Progenitor cell of endocrine pancreas (in vitro differentiated cells): Measurements from ENCODE around the gene RAPGEF4. TPM values are rescaled to one million over a fixed set of nuclear protein-coding genes. Genes with fewer than 3 reads are reported as not detected.

Experiments
- DNase-seq: peaks from one replicate; pipeline ENCODE4 v3.0.0; 2021; ENCODE audit warnings: low spot score; ENCODE audit not compliant: unreplicated experiment
- H3K27ac Mint-ChIP-seq: 2 replicates; pipeline ENCODE4 v1.8.0; 2021; ENCODE audit warnings: mild to moderate bottlenecking, moderate library complexity, mixed read lengths
- H3K27me3 Mint-ChIP-seq: 2 replicates; pipeline ENCODE4 v1.8.0; 2021; ENCODE audit warnings: mixed read lengths
- H3K36me3 Mint-ChIP-seq: 2 replicates; pipeline ENCODE4 v1.8.0; 2022; ENCODE audit warnings: mixed read lengths; ENCODE audit not compliant: insufficient read depth
- H3K4me1 Mint-ChIP-seq: 2 replicates; pipeline ENCODE4 v1.8.0; 2021; ENCODE audit warnings: low read depth, mixed read lengths
- H3K4me3 Mint-ChIP-seq: 2 replicates; pipeline ENCODE4 v1.8.0; 2021; ENCODE audit warnings: low read depth, mild to moderate bottlenecking, moderate library complexity, mixed read lengths
- H3K9me3 Mint-ChIP-seq: 2 replicates; pipeline ENCODE4 v1.8.0; 2021; ENCODE audit warnings: low read depth, mixed read lengths
- total RNA-seq: library from RNA; stranded (reverse); gene quantifications from 2 replicates; pipeline ENCODE4 v1.2.1, GENCODE V29; 2021
- TF ChIP-seq, protein P1 (sequence below): fragments of 200-600 bp; sonication (generic); IDR thresholded peaks from one replicate; pipeline ENCODE4 v1.5.0; 2021; ENCODE audit warnings: antibody characterized with exemption, mild to moderate bottlenecking; ENCODE audit not compliant: unreplicated experiment

RAPGEF4 gene
- total RNA-seq, 1 donor from 2014 or later = 8.6 TPM

GRCh38 chr2:172829229-172829628 is 93.6 kb downstream of the RAPGEF4 start:
- H3K36me3 Mint-ChIP-seq = peaks cover 1% of the 10 kb centered on the region
- H3K27me3 Mint-ChIP-seq = no peaks in the 10 kb centered on the region
- H3K4me3 Mint-ChIP-seq = no peak overlapping the region
- no peaks in the 10 kb centered on the region for H3K9me3 Mint-ChIP-seq
- H3K4me1 Mint-ChIP-seq = peaks cover 3% of the 10 kb centered on the region
- no peak overlapping the region for H3K27ac Mint-ChIP-seq
- TF ChIP-seq, protein P1, sequence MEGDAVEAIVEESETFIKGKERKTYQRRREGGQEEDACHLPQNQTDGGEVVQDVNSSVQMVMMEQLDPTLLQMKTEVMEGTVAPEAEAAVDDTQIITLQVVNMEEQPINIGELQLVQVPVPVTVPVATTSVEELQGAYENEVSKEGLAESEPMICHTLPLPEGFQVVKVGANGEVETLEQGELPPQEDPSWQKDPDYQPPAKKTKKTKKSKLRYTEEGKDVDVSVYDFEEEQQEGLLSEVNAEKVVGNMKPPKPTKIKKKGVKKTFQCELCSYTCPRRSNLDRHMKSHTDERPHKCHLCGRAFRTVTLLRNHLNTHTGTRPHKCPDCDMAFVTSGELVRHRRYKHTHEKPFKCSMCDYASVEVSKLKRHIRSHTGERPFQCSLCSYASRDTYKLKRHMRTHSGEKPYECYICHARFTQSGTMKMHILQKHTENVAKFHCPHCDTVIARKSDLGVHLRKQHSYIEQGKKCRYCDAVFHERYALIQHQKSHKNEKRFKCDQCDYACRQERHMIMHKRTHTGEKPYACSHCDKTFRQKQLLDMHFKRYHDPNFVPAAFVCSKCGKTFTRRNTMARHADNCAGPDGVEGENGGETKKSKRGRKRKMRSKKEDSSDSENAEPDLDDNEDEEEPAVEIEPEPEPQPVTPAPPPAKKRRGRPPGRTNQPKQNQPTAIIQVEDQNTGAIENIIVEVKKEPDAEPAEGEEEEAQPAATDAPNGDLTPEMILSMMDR = no peak
- DNase-seq = no peak

- peaks cover 7% of the 10 kb centered on the region for H3K4me1 Mint-ChIP-seq
- TF ChIP-seq, protein P1 = no peak
- no peaks in the 10 kb centered on the region for H3K27me3 Mint-ChIP-seq
- H3K4me3 Mint-ChIP-seq = no peak overlapping the region
- H3K36me3 Mint-ChIP-seq = peaks cover 1% of the 10 kb centered on the region
- H3K27ac Mint-ChIP-seq = no peak overlapping the region
- no peak for DNase-seq
- H3K9me3 Mint-ChIP-seq = no peaks in the 10 kb centered on the region
Measured at GRCh38 chr2:172830482-172830881, 94.8 kb downstream of the RAPGEF4 start.

- TF ChIP-seq, protein P1 = no peak
- no peaks in the 10 kb centered on the region for H3K36me3 Mint-ChIP-seq
- no peak for DNase-seq
- peaks cover 7% of the 10 kb centered on the region for H3K4me1 Mint-ChIP-seq
- no peaks in the 10 kb centered on the region for H3K9me3 Mint-ChIP-seq
- no peak overlapping the region for H3K27ac Mint-ChIP-seq
- no peak overlapping the region for H3K4me3 Mint-ChIP-seq
- H3K27me3 Mint-ChIP-seq = no peaks in the 10 kb centered on the region
Measured at GRCh38 chr2:172833898-172834297, 98.3 kb downstream of the RAPGEF4 start.

DNA sequence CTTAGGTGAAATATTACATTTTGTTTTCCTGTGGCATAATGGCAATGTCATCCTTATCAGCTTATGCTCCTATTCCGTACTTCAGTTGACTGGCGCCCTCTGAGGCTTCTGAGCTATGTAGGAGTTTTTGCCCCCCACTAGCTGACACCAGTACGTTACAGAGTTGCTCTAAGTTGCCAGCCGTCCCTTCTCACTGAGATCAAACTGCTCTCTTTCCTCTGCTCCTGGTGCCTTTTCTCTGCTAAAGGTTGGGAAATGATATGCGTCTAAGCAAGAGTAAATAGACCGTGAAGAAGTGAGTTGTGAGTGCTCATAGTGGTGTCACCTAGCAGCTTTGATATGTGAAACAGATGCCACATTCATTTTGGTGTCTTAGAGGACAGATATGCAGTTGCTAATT is 99.2 kb downstream of the RAPGEF4 start:
- DNase-seq = no peak

GRCh38 chr2:172836347-172836821 is 100.7 kb downstream of the RAPGEF4 start:
- no peak for DNase-seq
- no peaks in the 10 kb centered on the region for H3K9me3 Mint-ChIP-seq
- H3K27me3 Mint-ChIP-seq = no peaks in the 10 kb centered on the region
- H3K4me3 Mint-ChIP-seq = no peak overlapping the region
- TF ChIP-seq, protein P1 = no peak
- H3K27ac Mint-ChIP-seq = no peak overlapping the region
- H3K4me1 Mint-ChIP-seq = peaks cover 7% of the 10 kb centered on the region
- no peaks in the 10 kb centered on the region for H3K36me3 Mint-ChIP-seq

More for the DNA sequence above, 99.2 kb downstream of the RAPGEF4 start:
- no peak overlapping the region for H3K4me3 Mint-ChIP-seq
- H3K4me1 Mint-ChIP-seq = peaks cover 7% of the 10 kb centered on the region
- H3K27me3 Mint-ChIP-seq = no peaks in the 10 kb centered on the region
- H3K36me3 Mint-ChIP-seq = no peaks in the 10 kb centered on the region
- TF ChIP-seq, protein P1 = no peak
- no peak overlapping the region for H3K27ac Mint-ChIP-seq
- H3K9me3 Mint-ChIP-seq = no peaks in the 10 kb centered on the region
